RWPE2 (cell line): Measurements from ENCODE around the gene SOX18.
"Not testable (repeated sequence)": the region's sequence is repeated elsewhere in the genome, so short reads cannot be mapped to it uniquely, and the experiment has no call there.

Source experiments
- ATAC-seq: fragments of 200-7000 bp; cut with Tn5 transposase; 3 replicates; pipeline ENCODE4 v1.9.1; 2021; ENCODE audit warnings: low read depth
- DNase-seq: peaks from one replicate; pipeline ENCODE4 v3.0.0-alpha.2; 2020; ENCODE audit warnings: low spot score
- H3K27ac ChIP-seq: fragments of 450-650 bp; 2 replicates; pipeline ENCODE4 v1.5.1; 2017; ENCODE audit warnings: mild to moderate bottlenecking; ENCODE audit not compliant: poor library complexity, severe bottlenecking
- H3K27me3 ChIP-seq: fragments of 250-450 bp; sonication (Bioruptor Pico); 2 replicates; pipeline ENCODE4 v1.5.1; 2021; ENCODE audit warnings: mild to moderate bottlenecking, moderate library complexity; ENCODE audit not compliant: insufficient read depth, poor library complexity, severe bottlenecking
- H3K36me3 ChIP-seq: fragments of 250-450 bp; sonication (Bioruptor Pico); 2 replicates; pipeline ENCODE4 v1.5.1; 2020; ENCODE audit warnings: low read depth, mild to moderate bottlenecking, moderate library complexity
- H3K4me1 ChIP-seq: fragments of 250-450 bp; sonication (Bioruptor Pico); 2 replicates; pipeline ENCODE4 v1.5.1; 2021; ENCODE audit warnings: mild to moderate bottlenecking, moderate library complexity; ENCODE audit not compliant: insufficient read depth, poor library complexity, severe bottlenecking
- H3K4me3 ChIP-seq: fragments of 250-450 bp; sonication (Bioruptor Pico); 2 replicates; pipeline ENCODE4 v1.5.1; 2021; ENCODE audit warnings: mild to moderate bottlenecking, moderate library complexity; ENCODE audit not compliant: severe bottlenecking
- H3K9me3 ChIP-seq: fragments of 250-450 bp; sonication (Bioruptor Pico); 2 replicates; pipeline ENCODE4 v1.5.1; 2021; ENCODE audit warnings: mild to moderate bottlenecking, moderate library complexity; ENCODE audit not compliant: severe bottlenecking
- TF ChIP-seq, protein P1 (sequence below): fragments of 450-650 bp; IDR thresholded peaks from one replicate; pipeline ENCODE4 v1.5.1; 2017; ENCODE audit warnings: mild to moderate bottlenecking, moderate library complexity; ENCODE audit not compliant: poor library complexity, severe bottlenecking

Gene SOX18

GRCh38 chr20:64093013-64093503 lies 43.6 kb upstream of the SOX18 start:
- no peaks in the 10 kb centered on the region for H3K4me1 ChIP-seq
- no peaks in the 10 kb centered on the region for H3K27me3 ChIP-seq
- H3K27ac ChIP-seq, result no peak overlapping the region
- H3K9me3 ChIP-seq, result no peaks in the 10 kb centered on the region
- TF ChIP-seq, protein P1, sequence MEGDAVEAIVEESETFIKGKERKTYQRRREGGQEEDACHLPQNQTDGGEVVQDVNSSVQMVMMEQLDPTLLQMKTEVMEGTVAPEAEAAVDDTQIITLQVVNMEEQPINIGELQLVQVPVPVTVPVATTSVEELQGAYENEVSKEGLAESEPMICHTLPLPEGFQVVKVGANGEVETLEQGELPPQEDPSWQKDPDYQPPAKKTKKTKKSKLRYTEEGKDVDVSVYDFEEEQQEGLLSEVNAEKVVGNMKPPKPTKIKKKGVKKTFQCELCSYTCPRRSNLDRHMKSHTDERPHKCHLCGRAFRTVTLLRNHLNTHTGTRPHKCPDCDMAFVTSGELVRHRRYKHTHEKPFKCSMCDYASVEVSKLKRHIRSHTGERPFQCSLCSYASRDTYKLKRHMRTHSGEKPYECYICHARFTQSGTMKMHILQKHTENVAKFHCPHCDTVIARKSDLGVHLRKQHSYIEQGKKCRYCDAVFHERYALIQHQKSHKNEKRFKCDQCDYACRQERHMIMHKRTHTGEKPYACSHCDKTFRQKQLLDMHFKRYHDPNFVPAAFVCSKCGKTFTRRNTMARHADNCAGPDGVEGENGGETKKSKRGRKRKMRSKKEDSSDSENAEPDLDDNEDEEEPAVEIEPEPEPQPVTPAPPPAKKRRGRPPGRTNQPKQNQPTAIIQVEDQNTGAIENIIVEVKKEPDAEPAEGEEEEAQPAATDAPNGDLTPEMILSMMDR, result no peak
- H3K4me3 ChIP-seq, result no peak overlapping the region
- DNase-seq (no peak), ATAC-seq (no peak; the same call in 2 of the 3 replicates)
- no peaks in the 10 kb centered on the region for H3K36me3 ChIP-seq

DNA sequence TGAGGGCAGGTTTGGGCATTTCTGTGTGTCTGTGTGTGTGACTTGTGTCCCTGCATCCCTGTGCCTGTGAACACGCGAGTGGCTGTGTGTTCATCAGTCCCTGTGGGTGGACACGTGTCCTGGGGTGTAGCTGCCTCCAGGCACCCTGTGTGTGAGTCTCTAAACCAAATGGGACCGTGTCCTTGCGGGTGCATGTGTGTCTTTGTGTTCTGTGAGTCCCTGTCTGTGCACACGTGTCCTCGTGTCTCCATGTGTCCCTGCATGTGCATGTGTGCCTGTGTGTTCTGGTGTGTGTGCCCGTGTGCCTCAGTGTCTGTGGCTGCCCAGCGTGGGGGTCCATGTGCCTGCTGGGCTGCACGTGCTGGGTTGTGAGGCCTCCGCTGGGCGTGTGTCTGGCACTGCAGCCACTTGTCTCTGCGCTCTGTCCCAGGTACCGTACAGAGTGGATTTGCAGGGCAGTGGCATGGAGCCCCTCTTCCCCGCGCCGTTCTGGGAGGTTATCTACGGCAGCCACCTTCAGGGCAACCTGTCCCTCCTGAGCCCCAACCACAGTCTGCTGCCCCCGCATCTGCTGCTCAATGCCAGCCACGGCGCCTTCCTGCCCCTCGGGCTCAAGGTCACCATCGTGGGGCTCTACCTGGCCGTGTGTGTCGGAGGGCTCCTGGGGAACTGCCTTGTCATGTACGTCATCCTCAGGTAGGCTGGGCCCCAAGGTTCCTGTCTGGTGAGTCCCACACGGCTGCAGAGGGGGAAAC lies 43.0 kb upstream of the SOX18 start:
- no peak overlapping the region for H3K27ac ChIP-seq
- H3K9me3 ChIP-seq, result no peaks in the 10 kb centered on the region
- H3K4me3 ChIP-seq, result no peak overlapping the region
- no peaks in the 10 kb centered on the region for H3K36me3 ChIP-seq
- TF ChIP-seq, protein P1, result no peak
- no peaks in the 10 kb centered on the region for H3K27me3 ChIP-seq
- ATAC-seq, result peak; percentile 41; the same call in 2 of the 3 replicates
- DNase-seq, result no peak
- no peaks in the 10 kb centered on the region for H3K4me1 ChIP-seq

- peak; percentile 9; the same call in 1 of the 3 replicates for ATAC-seq
Observed at GRCh38 chr20:64091770-64092169, 42.3 kb upstream of the SOX18 start.

DNA sequence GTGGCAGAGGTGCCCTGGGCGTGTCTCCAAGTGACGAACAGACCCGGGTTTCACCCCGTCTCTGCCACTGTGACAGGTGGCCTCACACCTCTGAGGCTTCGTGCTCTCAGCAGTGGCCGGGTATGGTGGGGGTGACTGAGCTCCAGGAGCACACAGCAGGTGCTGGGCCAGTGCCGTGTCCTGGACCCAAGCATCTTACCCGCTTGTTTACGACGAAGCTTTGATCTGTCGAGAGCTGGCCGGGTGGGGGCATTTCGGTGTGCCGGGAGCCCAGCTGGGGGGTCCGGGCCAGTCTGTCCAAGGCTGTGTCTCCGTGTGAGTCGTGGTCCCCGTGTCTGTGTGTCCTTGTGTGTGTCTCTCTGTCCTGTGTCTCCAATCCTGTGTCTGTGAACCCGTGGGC lies 41.9 kb upstream of the SOX18 start:
- TF ChIP-seq, protein P1, result no peak
- DNase-seq, result no peak

More at GRCh38 chr20:64091770-64092169, 42.3 kb upstream of the SOX18 start:
- Histone ChIP-seq H3K27me3 (no peaks in the 10 kb centered on the region), H3K4me3 (no peak overlapping the region), H3K4me1 (no peaks in the 10 kb centered on the region), H3K27ac (no peak overlapping the region), H3K36me3 (no peaks in the 10 kb centered on the region), H3K9me3 (no peaks in the 10 kb centered on the region)
- no peak for DNase-seq
- TF ChIP-seq, protein P1, result no peak

GRCh38 chr20:64090165-64090564 lies 40.7 kb upstream of the SOX18 start:
- ATAC-seq, result no peak
- no peaks in the 10 kb centered on the region for H3K36me3 ChIP-seq
- no peak for DNase-seq
- H3K4me1 ChIP-seq, result no peaks in the 10 kb centered on the region
- H3K4me3 ChIP-seq, result no peak overlapping the region
- H3K27ac ChIP-seq, result no peak overlapping the region
- H3K27me3 ChIP-seq, result peaks cover 1% of the 10 kb centered on the region
- TF ChIP-seq, protein P1, result no peak
- no peaks in the 10 kb centered on the region for H3K9me3 ChIP-seq

More for the DNA sequence above, 41.9 kb upstream of the SOX18 start:
- H3K27me3 ChIP-seq, result no peaks in the 10 kb centered on the region
- no peak for ATAC-seq
- H3K36me3 ChIP-seq, result no peaks in the 10 kb centered on the region
- no peaks in the 10 kb centered on the region for H3K4me1 ChIP-seq
- H3K9me3 ChIP-seq, result no peaks in the 10 kb centered on the region
- no peak overlapping the region for H3K4me3 ChIP-seq
- no peak overlapping the region for H3K27ac ChIP-seq

GRCh38 chr20:64088586-64088985 lies 39.1 kb upstream of the SOX18 start:
- peaks cover 16% of the 10 kb centered on the region for H3K27me3 ChIP-seq
- H3K4me3 ChIP-seq, H3K4me1 ChIP-seq, H3K36me3 ChIP-seq, H3K9me3 ChIP-seq, H3K27ac ChIP-seq: not testable (repeated sequence)
- DNase-seq (peak; percentile 97), ATAC-seq (0 out of 3 replicates have a peak, but pooled peaks have one; percentile 4)

GRCh38 chr20:64087226-64087825 lies 37.9 kb upstream of the SOX18 start:
- H3K27me3 ChIP-seq, result peaks cover 20% of the 10 kb centered on the region
- H3K9me3 ChIP-seq, H3K4me1 ChIP-seq, ATAC-seq, H3K36me3 ChIP-seq, H3K4me3 ChIP-seq, DNase-seq, H3K27ac ChIP-seq: not testable (repeated sequence)
